CD4-positive, alpha-beta memory T cell (primary cell): ENCODE results near the gene KCNA5. TPM values are rescaled to one million over a fixed set of nuclear protein-coding genes. Genes with fewer than 3 reads are reported as not detected.

Experiments
- CTCF ChIA-PET: fragments of 350-600 bp; sonication (Branson Sonifier 250); formaldehyde crosslinking; loops from one replicate; lab custom pipeline; 2021; ENCODE audit warnings: inconsistent platforms; ENCODE audit not compliant: partially characterized antibody; lab: Charles Lee
- POLR2A ChIA-PET: fragments of 350-600 bp; sonication (Branson Sonifier 250); formaldehyde crosslinking; loops from one replicate; lab custom pipeline; 2021; ENCODE audit not compliant: partially characterized antibody; lab: Charles Lee
- DNase-seq, 5 donors: peaks; one replicate each; pipeline versions ENCODE4 v3.0.0 to v3.0.0-alpha.2; 2020 to 2022; ENCODE audit warnings: mixed read lengths in 1 of 5
- H3K27ac ChIP-seq: one replicate; pipeline ENCODE4 v1.7.0; 2013; ENCODE audit warnings: low read depth, low read length
- H3K27me3 ChIP-seq: 2 replicates; pipeline ENCODE4 v1.7.0; 2013; ENCODE audit warnings: mild to moderate bottlenecking, low read length, moderate library complexity; ENCODE audit not compliant: insufficient read depth
- H3K36me3 ChIP-seq: 2 replicates; pipeline ENCODE4 v1.7.0; 2013; ENCODE audit warnings: mild to moderate bottlenecking, low read length, moderate library complexity; ENCODE audit not compliant: insufficient read depth
- H3K4me1 ChIP-seq: 2 replicates; pipeline ENCODE4 v1.7.0; 2013; ENCODE audit warnings: mild to moderate bottlenecking, low read length, moderate library complexity; ENCODE audit not compliant: insufficient read depth
- H3K4me3 ChIP-seq, 2 donors: one replicate each; pipeline ENCODE4 v1.7.0; 2013; ENCODE audit warnings: low read length in 2 of 2, mild to moderate bottlenecking in 1 of 2
- H3K9me3 ChIP-seq, 2 donors: one replicate each; pipeline ENCODE4 v1.7.0; 2013; ENCODE audit warnings: low read length in 2 of 2, control low read depth in 1 of 2; ENCODE audit not compliant: control insufficient read depth in 1 of 2
- H3K27ac Mint-ChIP-seq, 7 donors: one replicate each; pipeline ENCODE4 v1.8.0; 2020 to 2021; ENCODE audit warnings: mixed read lengths in 7 of 7, mild to moderate bottlenecking in 6 of 7, inconsistent platforms in 3 of 7, moderate library complexity in 3 of 7
- H3K27me3 Mint-ChIP-seq, 2 donors: one replicate each; pipeline ENCODE4 v1.8.0; 2020 to 2021; ENCODE audit warnings: mixed read lengths in 2 of 2
- H3K36me3 Mint-ChIP-seq, 2 donors: one replicate each; pipeline ENCODE4 v1.8.0; 2020 to 2021; ENCODE audit warnings: mixed read lengths in 2 of 2, inconsistent platforms in 1 of 2, mild to moderate bottlenecking in 1 of 2
- H3K4me1 Mint-ChIP-seq, 4 donors: one replicate each; pipeline ENCODE4 v1.8.0; 2020 to 2021; ENCODE audit warnings: mixed read lengths in 4 of 4, mild to moderate bottlenecking in 1 of 4
- H3K4me3 Mint-ChIP-seq, 8 donors: one replicate each; pipeline ENCODE4 v1.8.0; 2020 to 2021; ENCODE audit warnings: mixed read lengths in 8 of 8, mild to moderate bottlenecking in 7 of 8, moderate library complexity in 6 of 8, inconsistent platforms in 3 of 8
- H3K9me3 Mint-ChIP-seq, 8 donors: one replicate each; pipeline ENCODE4 v1.8.0; 2020 to 2021; ENCODE audit warnings: mixed read lengths in 8 of 8, mild to moderate bottlenecking in 5 of 8, inconsistent platforms in 3 of 8, moderate library complexity in 1 of 8
- intact Hi-C: fragments of 100-400 bp; cut with micrococcal nuclease; formaldehyde crosslinking; loops from one replicate; pipeline ENCODE4 v1.15.1; 2023
- polyA plus RNA-seq, 2 donors: library from polyadenylated mRNA; unstranded; fragments of 300-500 nt; fragmentation: Illumina TruSeq; gene quantifications; one replicate each; pipeline ENCODE4 v1.2.3, GENCODE V29; 2021
- total RNA-seq, 2 experiments: library from RNA; stranded (reverse); gene quantifications; one replicate each; pipeline ENCODE4 v1.2.3, GENCODE V29; 2021

The KCNA5 gene
- total and polyA plus RNA-seq, 4 experiments from 2014 or later = not detected

GRCh38 chr12:5064913-5065490, 21.3 kb downstream of the KCNA5 start:
- Mint-ChIP-seq H3K36me3 (no peaks in the 10 kb centered on the region), H3K9me3 (peaks cover 0 to 1% (median 0%) of the 10 kb centered on the region in 8 donors), H3K4me3 (no peak overlapping the region), H3K4me1 (no peaks in the 10 kb centered on the region), H3K27me3 (peaks cover 7 to 14% of the 10 kb centered on the region in 2 donors), H3K27ac (no peak overlapping the region)
- H3K4me3 ChIP-seq = no peak overlapping the region
- no peak overlapping the region for H3K27ac ChIP-seq
- ChIA-PET POLR2A (no interaction called here), CTCF (no interaction called here)
- no peak for DNase-seq
- H3K27me3 ChIP-seq = no peaks in the 10 kb centered on the region
- H3K36me3 ChIP-seq = no peaks in the 10 kb centered on the region
- no peaks in the 10 kb centered on the region for H3K4me1 ChIP-seq
- intact Hi-C loops = no loop called here
- no peaks in the 10 kb centered on the region for H3K9me3 ChIP-seq

- peaks cover 0 to 1% (median 0%) of the 10 kb centered on the region in 8 donors for H3K9me3 Mint-ChIP-seq
- no peak for DNase-seq
- no peak overlapping the region for H3K27ac Mint-ChIP-seq
- peaks cover 5% of the 10 kb centered on the region in 2 donors for H3K27me3 Mint-ChIP-seq
- no peaks in the 10 kb centered on the region for H3K4me1 Mint-ChIP-seq
- POLR2A ChIA-PET = no interaction called here
- Histone ChIP-seq H3K9me3 (no peaks in the 10 kb centered on the region), H3K4me1 (no peaks in the 10 kb centered on the region), H3K27me3 (no peaks in the 10 kb centered on the region), H3K36me3 (no peaks in the 10 kb centered on the region), H3K27ac (no peak overlapping the region), H3K4me3 (no peak overlapping the region)
- H3K4me3 Mint-ChIP-seq = no peak overlapping the region
- intact Hi-C loops = no loop called here
- no peaks in the 10 kb centered on the region for H3K36me3 Mint-ChIP-seq
- CTCF ChIA-PET = no interaction called here
These were observed 22.6 kb downstream of the KCNA5 start for GRCh38 chr12:5066251-5066650.

GRCh38 chr12:5068126-5068525, 24.4 kb downstream of the KCNA5 start:
- Histone ChIP-seq H3K36me3 (no peaks in the 10 kb centered on the region), H3K27me3 (no peaks in the 10 kb centered on the region), H3K27ac (no peak overlapping the region), H3K4me1 (no peaks in the 10 kb centered on the region), H3K9me3 (no peaks in the 10 kb centered on the region), H3K4me3 (no peak overlapping the region)
- ChIA-PET CTCF (no interaction called here), POLR2A (no interaction called here)
- no peak for DNase-seq
- Mint-ChIP-seq H3K36me3 (no peaks in the 10 kb centered on the region), H3K4me1 (no peaks in the 10 kb centered on the region), H3K27me3 (peaks cover 6 to 8% of the 10 kb centered on the region in 2 donors), H3K27ac (no peak overlapping the region), H3K9me3 (peaks cover 0 to 1% (median 0%) of the 10 kb centered on the region in 8 donors), H3K4me3 (no peak overlapping the region)
- intact Hi-C loops = no loop called here

GRCh38 chr12:5068619-5069018, 24.9 kb downstream of the KCNA5 start:
- no peaks in the 10 kb centered on the region for H3K4me1 Mint-ChIP-seq
- intact Hi-C loops = no loop called here
- H3K4me3 Mint-ChIP-seq = no peak overlapping the region
- Histone ChIP-seq H3K27me3 (no peaks in the 10 kb centered on the region), H3K36me3 (no peaks in the 10 kb centered on the region), H3K4me3 (no peak overlapping the region), H3K4me1 (no peaks in the 10 kb centered on the region), H3K27ac (no peak overlapping the region), H3K9me3 (no peaks in the 10 kb centered on the region)
- ChIA-PET CTCF (no interaction called here), POLR2A (no interaction called here)
- peaks cover 6 to 13% of the 10 kb centered on the region in 2 donors for H3K27me3 Mint-ChIP-seq
- no peaks in the 10 kb centered on the region for H3K36me3 Mint-ChIP-seq
- H3K9me3 Mint-ChIP-seq = peaks cover 0 to 1% (median 0%) of the 10 kb centered on the region in 8 donors
- no peak for DNase-seq
- H3K27ac Mint-ChIP-seq = no peak overlapping the region

GRCh38 chr12:5070090-5070489, 26.4 kb downstream of the KCNA5 start:
- Histone ChIP-seq H3K4me1 (no peaks in the 10 kb centered on the region), H3K27me3 (no peaks in the 10 kb centered on the region), H3K36me3 (no peaks in the 10 kb centered on the region), H3K9me3 (no peaks in the 10 kb centered on the region), H3K4me3 (no peak overlapping the region), H3K27ac (no peak overlapping the region)
- Mint-ChIP-seq H3K4me1 (no peaks in the 10 kb centered on the region), H3K36me3 (no peaks in the 10 kb centered on the region), H3K27ac (no peak overlapping the region), H3K9me3 (no peaks in the 10 kb centered on the region), H3K4me3 (no peak overlapping the region), H3K27me3 (peaks cover 6 to 13% of the 10 kb centered on the region in 2 donors)
- CTCF ChIA-PET = interaction anchor here (0.7 to 2.4 kb wide), 2 partner anchors 11 to 643 kb away, joined by 3 to 5 read pairs; no protein-coding TSS in a partner anchor
- intact Hi-C loops = no loop called here
- DNase-seq = no peak
- POLR2A ChIA-PET = no interaction called here

GRCh38 chr12:5071496-5071895, 27.8 kb downstream of the KCNA5 start:
- Histone ChIP-seq H3K9me3 (no peaks in the 10 kb centered on the region), H3K27me3 (no peaks in the 10 kb centered on the region), H3K4me3 (no peak overlapping the region), H3K27ac (no peak overlapping the region), H3K36me3 (no peaks in the 10 kb centered on the region), H3K4me1 (no peaks in the 10 kb centered on the region)
- intact Hi-C loops = no loop called here
- no peaks in the 10 kb centered on the region for H3K9me3 Mint-ChIP-seq
- no peak overlapping the region for H3K27ac Mint-ChIP-seq
- no peaks in the 10 kb centered on the region for H3K36me3 Mint-ChIP-seq
- H3K4me3 Mint-ChIP-seq = no peak overlapping the region
- H3K27me3 Mint-ChIP-seq = peaks cover 6 to 16% of the 10 kb centered on the region in 2 donors
- H3K4me1 Mint-ChIP-seq = no peaks in the 10 kb centered on the region
- CTCF ChIA-PET = interaction anchor here (1.0 to 2.4 kb wide), 2 partner anchors 12 to 213 kb away, joined by 3 to 5 read pairs; no protein-coding TSS in a partner anchor
- POLR2A ChIA-PET = no interaction called here
- DNase-seq = no peak

- intact Hi-C loops = no loop called here
- DNase-seq = no peak
- H3K27ac Mint-ChIP-seq = no peak overlapping the region
These were observed 28.6 kb downstream of the KCNA5 start for GRCh38 chr12:5072311-5072710.

More at GRCh38 chr12:5072311-5072710, 28.6 kb downstream of the KCNA5 start:
- H3K36me3 ChIP-seq = no peaks in the 10 kb centered on the region
- H3K4me1 ChIP-seq = no peaks in the 10 kb centered on the region
- ChIA-PET POLR2A (no interaction called here), CTCF (interaction anchor here (0.7 to 1.0 kb wide), 2 partner anchors 12 to 214 kb away, joined by 3 read pairs; no protein-coding TSS in a partner anchor)
- H3K27ac ChIP-seq = no peak overlapping the region
- no peaks in the 10 kb centered on the region for H3K9me3 Mint-ChIP-seq
- H3K4me3 Mint-ChIP-seq = no peak overlapping the region
- no peaks in the 10 kb centered on the region for H3K27me3 ChIP-seq
- H3K36me3 Mint-ChIP-seq = no peaks in the 10 kb centered on the region
- no peak overlapping the region for H3K4me3 ChIP-seq
- H3K4me1 Mint-ChIP-seq = no peaks in the 10 kb centered on the region
- H3K9me3 ChIP-seq = no peaks in the 10 kb centered on the region
- H3K27me3 Mint-ChIP-seq = peaks cover 8 to 16% of the 10 kb centered on the region in 2 donors
